Peyer's patch (tissue), 4 donors: ENCODE results near the gene RASSF9.

Experiments
- CTCF ChIP-seq, 6 experiments: fragments of 450-650 bp in 4 of 6; fragments of 200-600 bp in 2 of 6; sonication (generic) in 1 of 6; IDR thresholded peaks; one replicate each; pipeline ENCODE4 v1.5.1; 2017 to 2019; ENCODE audit warnings: antibody characterized with exemption in 6 of 6, mild to moderate bottlenecking in 3 of 6, moderate library complexity in 1 of 6
- POLR2A ChIP-seq, 2 donors: fragments of 450-650 bp; IDR thresholded peaks; one replicate each; pipeline ENCODE4 v1.5.1; 2017; ENCODE audit warnings: antibody characterized with exemption in 2 of 2, mild to moderate bottlenecking in 2 of 2, moderate library complexity in 2 of 2

- no peak for TF ChIP-seq POLR2A (IDR thresholded peaks at IDR 0.05)
- TF ChIP-seq CTCF (IDR thresholded peaks at IDR 0.05): no peak
These were observed 41.7 kb downstream of the RASSF9 start for GRCh38 chr12:85794531-85794930.
